MM.1S (cell line): ENCODE data around the gene GALNT10.
"Not testable (repeated sequence)": the region's sequence is repeated elsewhere in the genome, so short reads cannot be mapped to it uniquely, and the experiment has no call there.

Experiments
- DNase-seq: peaks from one replicate; pipeline ENCODE4 v3.0.0-alpha.2; 2015
- H2AFZ ChIP-seq: fragments of 300-600 bp; sonication (generic); 2 replicates; pipeline ENCODE4 v1.6.0; 2016; ENCODE audit warnings: antibody characterized with exemption, low read length
- H3F3A ChIP-seq: fragments of 300-600 bp; sonication (generic); 2 replicates; pipeline ENCODE4 v1.6.1; 2016; ENCODE audit warnings: mild to moderate bottlenecking, antibody characterized with exemption, low read length, moderate library complexity, mixed read lengths; ENCODE audit not compliant: insufficient read depth
- H3K27ac ChIP-seq: fragments of 300-600 bp; sonication (generic); 2 replicates; pipeline ENCODE4 v1.5.1; 2016; ENCODE audit warnings: mild to moderate bottlenecking, low read length
- H3K27me3 ChIP-seq: fragments of 300-600 bp; sonication (generic); replicated peaks from 2 replicates; pipeline ENCODE4 v1.6.0; 2016; ENCODE audit warnings: low read length; ENCODE audit not compliant: insufficient read depth
- H3K36me3 ChIP-seq: fragments of 300-600 bp; sonication (generic); replicated peaks from 2 replicates; pipeline ENCODE4 v1.6.1; 2016; ENCODE audit warnings: mild to moderate bottlenecking, low read length, mixed read lengths; ENCODE audit not compliant: insufficient read depth
- H3K4me1 ChIP-seq: fragments of 300-600 bp; sonication (generic); 2 replicates; pipeline ENCODE4 v1.6.1; 2016; ENCODE audit warnings: low read length, mixed read lengths
- H3K4me2 ChIP-seq: fragments of 300-600 bp; sonication (generic); 2 replicates; pipeline ENCODE4 v1.6.0; 2016; ENCODE audit warnings: low read depth, low read length
- H3K4me3 ChIP-seq: fragments of 300-600 bp; sonication (generic); 2 replicates; pipeline ENCODE4 v1.5.1; 2016; ENCODE audit warnings: low read length, mixed read lengths
- H3K79me2 ChIP-seq: fragments of 300-600 bp; sonication (generic); 2 replicates; pipeline ENCODE4 v1.6.1; 2016; ENCODE audit warnings: mixed run types, low read length, mixed read lengths
- H3K9ac ChIP-seq: fragments of 300-600 bp; sonication (generic); 2 replicates; pipeline ENCODE4 v1.6.1; 2016; ENCODE audit warnings: low read length, mixed read lengths
- H3K9me2 ChIP-seq: fragments of 300-600 bp; sonication (generic); replicated peaks from 2 replicates; pipeline ENCODE4 v1.6.1; 2016; ENCODE audit warnings: mild to moderate bottlenecking, low read length, mixed read lengths; ENCODE audit not compliant: insufficient read depth
- H3K9me3 ChIP-seq: fragments of 300-600 bp; sonication (generic); replicated peaks from 2 replicates; pipeline ENCODE4 v1.6.1; 2016; ENCODE audit warnings: mild to moderate bottlenecking, low read length, mixed read lengths; ENCODE audit not compliant: insufficient read depth
- H4K20me1 ChIP-seq: fragments of 300-600 bp; sonication (generic); 2 replicates; pipeline ENCODE4 v1.6.1; 2016; ENCODE audit warnings: mild to moderate bottlenecking, low read length, moderate library complexity, mixed read lengths; ENCODE audit not compliant: insufficient read depth
- EZH2 ChIP-seq: fragments of 300-600 bp; sonication (generic); optimal IDR thresholded peaks from 2 replicates; pipeline ENCODE3; 2017; ENCODE audit warnings: low read depth, mild to moderate bottlenecking, antibody characterized with exemption, low read length, mixed read lengths
- EZH2phosphoT487 ChIP-seq: fragments of 300-600 bp; sonication (generic); IDR thresholded peaks from 2 replicates; pipeline ENCODE4 v1.6.1; 2018; ENCODE audit warnings: antibody characterized with exemption, low read length
- TF ChIP-seq, protein P1 (sequence below): fragments of 300-600 bp; sonication (generic); IDR thresholded peaks from 2 replicates; pipeline ENCODE4 v1.5.1; 2016; ENCODE audit warnings: antibody characterized with exemption, low read length, mixed read lengths

The GALNT10 gene

DNA sequence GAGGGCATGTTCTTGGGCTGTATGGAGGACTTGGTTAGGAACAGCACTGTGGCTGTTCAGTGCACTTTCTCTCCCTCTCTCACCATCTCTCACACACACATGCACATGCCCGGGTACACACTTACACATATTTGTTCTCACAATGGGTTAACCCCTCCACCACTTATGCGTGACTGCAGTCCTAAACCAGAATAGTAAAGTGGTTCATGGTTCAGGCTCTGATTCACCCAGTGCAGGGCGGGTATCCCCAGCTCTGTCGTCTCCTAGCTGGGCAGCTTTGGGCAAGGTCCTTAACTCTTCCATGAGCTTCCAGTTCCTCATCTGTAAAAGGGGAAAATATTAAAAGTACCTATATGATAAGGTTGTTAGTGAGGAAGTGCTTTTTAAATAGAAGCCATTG is 45.3 kb upstream of the GALNT10 start:
- H3K27me3 ChIP-seq, result no peaks in the 10 kb centered on the region
- no peak overlapping the region for H3K27ac ChIP-seq

DNA sequence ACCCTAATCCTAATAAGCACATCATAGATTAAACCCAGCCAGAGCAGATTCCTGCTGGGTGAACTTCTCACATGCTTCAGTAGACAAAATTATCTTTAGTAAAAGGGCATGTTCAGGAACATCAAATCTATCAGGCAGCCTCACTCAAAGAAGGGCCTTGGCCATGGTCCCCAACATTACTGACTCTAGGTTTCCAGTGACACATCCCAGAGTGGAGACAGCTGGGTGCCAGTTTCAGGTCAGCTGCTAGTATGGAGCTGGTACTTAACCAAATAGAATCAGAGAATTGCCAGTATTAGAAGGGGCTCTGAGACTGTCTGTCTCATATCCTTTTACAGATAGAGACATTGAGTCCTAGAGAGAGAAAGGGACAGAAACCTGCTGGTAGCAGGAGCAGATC is 44.1 kb upstream of the GALNT10 start:
- Histone ChIP-seq H3F3A (no peaks in the 10 kb centered on the region), H3K9me3 (no peaks in the 10 kb centered on the region), H4K20me1 (no peaks in the 10 kb centered on the region), H2AFZ (no peak overlapping the region), H3K9ac (no peak overlapping the region), H3K9me2 (no peaks in the 10 kb centered on the region), H3K4me3 (no peak overlapping the region), H3K36me3 (no peaks in the 10 kb centered on the region), H3K27ac (no peak overlapping the region), H3K4me2 (no peak overlapping the region), H3K79me2 (no peaks in the 10 kb centered on the region), H3K27me3 (no peaks in the 10 kb centered on the region), H3K4me1 (no peaks in the 10 kb centered on the region)
- no peak for DNase-seq
- no peak for TF ChIP-seq EZH2
- TF ChIP-seq, protein P1, sequence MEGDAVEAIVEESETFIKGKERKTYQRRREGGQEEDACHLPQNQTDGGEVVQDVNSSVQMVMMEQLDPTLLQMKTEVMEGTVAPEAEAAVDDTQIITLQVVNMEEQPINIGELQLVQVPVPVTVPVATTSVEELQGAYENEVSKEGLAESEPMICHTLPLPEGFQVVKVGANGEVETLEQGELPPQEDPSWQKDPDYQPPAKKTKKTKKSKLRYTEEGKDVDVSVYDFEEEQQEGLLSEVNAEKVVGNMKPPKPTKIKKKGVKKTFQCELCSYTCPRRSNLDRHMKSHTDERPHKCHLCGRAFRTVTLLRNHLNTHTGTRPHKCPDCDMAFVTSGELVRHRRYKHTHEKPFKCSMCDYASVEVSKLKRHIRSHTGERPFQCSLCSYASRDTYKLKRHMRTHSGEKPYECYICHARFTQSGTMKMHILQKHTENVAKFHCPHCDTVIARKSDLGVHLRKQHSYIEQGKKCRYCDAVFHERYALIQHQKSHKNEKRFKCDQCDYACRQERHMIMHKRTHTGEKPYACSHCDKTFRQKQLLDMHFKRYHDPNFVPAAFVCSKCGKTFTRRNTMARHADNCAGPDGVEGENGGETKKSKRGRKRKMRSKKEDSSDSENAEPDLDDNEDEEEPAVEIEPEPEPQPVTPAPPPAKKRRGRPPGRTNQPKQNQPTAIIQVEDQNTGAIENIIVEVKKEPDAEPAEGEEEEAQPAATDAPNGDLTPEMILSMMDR, result no peak
- no peak for TF ChIP-seq EZH2phosphoT487

More for the DNA sequence above, 45.3 kb upstream of the GALNT10 start:
- H3K4me1 ChIP-seq, result no peaks in the 10 kb centered on the region
- no peaks in the 10 kb centered on the region for H3K36me3 ChIP-seq
- H4K20me1 ChIP-seq, result no peaks in the 10 kb centered on the region
- H3K4me3 ChIP-seq, result no peak overlapping the region
- H3K9me3 ChIP-seq, result no peaks in the 10 kb centered on the region
- TF ChIP-seq EZH2, result no peak
- H3K9me2 ChIP-seq, result no peaks in the 10 kb centered on the region
- no peak overlapping the region for H3K9ac ChIP-seq
- no peak for DNase-seq
- H3F3A ChIP-seq, result no peaks in the 10 kb centered on the region
- H3K4me2 ChIP-seq, result no peak overlapping the region
- H2AFZ ChIP-seq, result no peak overlapping the region
- H3K79me2 ChIP-seq, result no peaks in the 10 kb centered on the region

DNA sequence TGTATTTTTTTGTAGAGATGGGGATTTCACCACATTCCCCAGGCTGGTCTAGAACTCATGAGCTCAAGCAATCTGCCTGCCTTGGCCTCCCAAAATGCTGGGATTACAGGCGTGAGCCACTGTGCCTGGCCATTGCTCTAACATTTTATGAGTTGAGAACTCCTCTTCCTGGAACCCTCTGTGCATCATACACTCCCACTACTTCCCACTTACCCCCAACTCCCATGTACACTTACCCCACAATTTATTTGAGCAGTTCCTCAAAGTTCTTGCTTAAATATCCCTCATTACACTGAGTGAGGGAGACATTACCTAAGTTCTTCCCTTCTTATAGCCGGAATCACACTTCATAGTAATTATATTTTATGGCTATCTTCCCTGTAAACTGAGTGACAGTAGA is 42.9 kb upstream of the GALNT10 start:
- Histone ChIP-seq H3K36me3 (no peaks in the 10 kb centered on the region), H3F3A (no peaks in the 10 kb centered on the region), H4K20me1 (no peaks in the 10 kb centered on the region), H3K27me3 (no peaks in the 10 kb centered on the region), H3K27ac (no peak overlapping the region), H3K4me1 (no peaks in the 10 kb centered on the region), H3K79me2 (no peaks in the 10 kb centered on the region), H3K9me2 (no peaks in the 10 kb centered on the region), H3K9me3 (no peaks in the 10 kb centered on the region), H3K4me2 (no peak overlapping the region), H2AFZ (no peak overlapping the region), H3K4me3 (no peak overlapping the region), H3K9ac (no peak overlapping the region)
- no peak for TF ChIP-seq EZH2phosphoT487
- TF ChIP-seq, protein P1, result no peak
- no peak for TF ChIP-seq EZH2
- DNase-seq, result no peak

DNA sequence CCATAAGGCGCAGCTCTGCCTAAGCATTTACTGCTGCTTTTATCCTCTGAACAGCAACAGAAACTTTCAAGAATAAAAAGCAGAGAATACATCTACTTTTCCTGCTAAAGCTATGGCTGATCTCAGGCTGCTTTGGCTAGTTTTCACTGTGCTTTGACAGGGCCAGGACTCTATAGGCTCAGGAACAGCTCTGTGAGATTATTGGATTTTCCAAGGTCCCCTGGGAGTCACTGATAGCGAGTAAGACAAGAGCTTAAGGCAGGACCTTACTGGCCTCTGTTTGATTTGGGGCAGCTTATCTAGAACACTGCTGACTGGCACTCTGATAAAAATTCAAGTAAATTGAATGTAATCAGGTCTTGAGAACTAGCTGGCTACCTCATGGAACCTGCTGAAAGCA is 40.1 kb upstream of the GALNT10 start:
- not testable (repeated sequence) for H3K9me2 ChIP-seq, H3K27ac ChIP-seq, H3F3A ChIP-seq, H2AFZ ChIP-seq, H3K27me3 ChIP-seq, H3K9me3 ChIP-seq, H3K9ac ChIP-seq, H3K79me2 ChIP-seq, DNase-seq, H3K4me2 ChIP-seq, H3K36me3 ChIP-seq, H3K4me3 ChIP-seq, H4K20me1 ChIP-seq, H3K4me1 ChIP-seq
